GM21737 (cell line): ENCODE results near the gene IL22RA1.

ENCODE experiments used
- ATAC-seq: cut with Tn5 transposase; IDR thresholded peaks from one replicate; pipeline ENCODE4 v1.9.1; 2021; ENCODE audit warnings: mild to moderate bottlenecking, moderate library complexity; ENCODE audit not compliant: unreplicated experiment

Gene IL22RA1

GRCh38 chr1:24168245-24168644, 25.3 kb upstream of the IL22RA1 start:
- no peak for ATAC-seq

- no peak for ATAC-seq
These were observed 24.1 kb upstream of the IL22RA1 start for GRCh38 chr1:24167008-24167407.

DNA sequence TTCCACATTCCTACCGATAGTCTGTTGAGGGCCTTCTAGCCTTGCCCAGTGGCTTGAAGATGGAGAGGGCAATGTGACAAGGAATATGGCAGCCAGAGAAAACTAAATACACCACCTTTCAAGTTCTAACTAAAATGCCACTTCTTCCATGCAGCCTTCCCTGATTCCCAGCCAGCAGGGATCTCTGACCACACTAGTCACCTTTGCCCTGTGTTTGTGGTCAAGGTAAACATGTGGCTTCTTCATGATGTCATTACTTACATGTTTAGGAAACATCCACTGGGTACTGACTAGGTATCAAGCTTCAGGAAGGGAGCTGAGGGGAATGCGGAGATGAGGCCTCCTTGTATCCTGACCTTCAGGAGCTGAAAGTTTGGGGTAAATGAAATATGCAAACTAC, 22.6 kb upstream of the IL22RA1 start:
- ATAC-seq, result no peak

DNA sequence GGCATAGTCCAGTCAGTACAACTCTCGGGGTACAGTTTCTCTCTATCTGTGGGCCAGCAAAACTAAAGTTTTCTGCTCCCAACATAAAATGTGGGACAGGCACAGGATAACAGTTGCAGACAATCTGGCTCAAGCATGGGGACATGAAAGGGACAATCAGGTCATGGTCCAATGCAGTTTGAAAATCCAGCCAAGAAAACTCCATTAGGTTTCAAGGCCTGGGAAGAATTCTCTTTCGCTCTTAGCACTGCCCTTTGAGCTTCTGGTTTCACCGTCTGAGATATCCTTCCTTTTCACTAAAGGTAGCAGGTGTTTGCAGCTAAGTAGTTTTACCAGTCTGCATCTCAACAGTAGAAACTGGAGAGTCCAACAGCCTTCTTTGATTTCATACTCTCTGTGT, 21.1 kb upstream of the IL22RA1 start:
- no peak for ATAC-seq

- no peak for ATAC-seq
These were observed 19.3 kb upstream of the IL22RA1 start for GRCh38 chr1:24162201-24162600.

GRCh38 chr1:24161270-24161669, 18.3 kb upstream of the IL22RA1 start:
- no peak for ATAC-seq

- no peak for ATAC-seq
These were observed 16.4 kb upstream of the IL22RA1 start for GRCh38 chr1:24159366-24159765.

GRCh38 chr1:24157918-24158481, 15.1 kb upstream of the IL22RA1 start:
- ATAC-seq, result no peak

- ATAC-seq, result no peak
These were observed 13.8 kb upstream of the IL22RA1 start for GRCh38 chr1:24156542-24157260.

DNA sequence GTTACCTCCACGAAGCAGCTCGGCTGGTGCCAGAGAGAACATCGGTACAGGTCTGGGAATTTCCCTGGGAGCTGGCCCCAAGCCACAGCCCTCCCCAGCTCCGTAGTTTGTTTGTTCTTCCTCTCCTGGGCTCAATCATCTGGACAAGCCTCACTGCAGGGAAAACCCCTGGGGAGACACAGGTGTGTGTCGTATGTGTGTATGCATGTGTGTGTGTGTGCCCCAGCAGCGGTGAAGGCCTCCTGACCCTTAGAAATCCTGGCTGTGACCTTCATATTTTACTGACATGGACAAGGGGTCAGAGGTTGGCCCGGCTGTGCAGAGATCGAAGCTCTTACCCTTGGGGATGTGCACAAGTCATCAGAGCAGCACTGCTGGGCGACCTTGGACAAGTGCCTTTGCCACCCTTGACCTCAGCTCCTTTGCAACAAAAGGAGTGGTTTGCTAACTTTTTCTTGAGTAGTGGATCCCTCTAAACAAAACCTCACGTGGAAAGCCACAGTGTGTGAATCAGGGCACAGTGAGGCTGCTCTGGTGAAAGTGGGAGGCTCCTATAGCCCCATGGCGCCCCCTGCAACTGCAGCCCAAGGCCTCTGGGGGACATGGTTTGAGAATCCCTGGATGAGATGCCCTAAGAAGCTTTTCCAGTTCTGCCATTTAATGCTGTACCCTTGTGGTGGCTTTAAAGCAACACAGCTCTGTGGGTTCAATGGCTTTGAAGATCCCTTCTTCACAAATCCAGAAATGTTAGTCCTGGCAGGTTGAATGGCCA, 12.3 kb upstream of the IL22RA1 start:
- no peak for ATAC-seq

- ATAC-seq, result no peak
These were observed 11.3 kb upstream of the IL22RA1 start for GRCh38 chr1:24154215-24154614.

DNA sequence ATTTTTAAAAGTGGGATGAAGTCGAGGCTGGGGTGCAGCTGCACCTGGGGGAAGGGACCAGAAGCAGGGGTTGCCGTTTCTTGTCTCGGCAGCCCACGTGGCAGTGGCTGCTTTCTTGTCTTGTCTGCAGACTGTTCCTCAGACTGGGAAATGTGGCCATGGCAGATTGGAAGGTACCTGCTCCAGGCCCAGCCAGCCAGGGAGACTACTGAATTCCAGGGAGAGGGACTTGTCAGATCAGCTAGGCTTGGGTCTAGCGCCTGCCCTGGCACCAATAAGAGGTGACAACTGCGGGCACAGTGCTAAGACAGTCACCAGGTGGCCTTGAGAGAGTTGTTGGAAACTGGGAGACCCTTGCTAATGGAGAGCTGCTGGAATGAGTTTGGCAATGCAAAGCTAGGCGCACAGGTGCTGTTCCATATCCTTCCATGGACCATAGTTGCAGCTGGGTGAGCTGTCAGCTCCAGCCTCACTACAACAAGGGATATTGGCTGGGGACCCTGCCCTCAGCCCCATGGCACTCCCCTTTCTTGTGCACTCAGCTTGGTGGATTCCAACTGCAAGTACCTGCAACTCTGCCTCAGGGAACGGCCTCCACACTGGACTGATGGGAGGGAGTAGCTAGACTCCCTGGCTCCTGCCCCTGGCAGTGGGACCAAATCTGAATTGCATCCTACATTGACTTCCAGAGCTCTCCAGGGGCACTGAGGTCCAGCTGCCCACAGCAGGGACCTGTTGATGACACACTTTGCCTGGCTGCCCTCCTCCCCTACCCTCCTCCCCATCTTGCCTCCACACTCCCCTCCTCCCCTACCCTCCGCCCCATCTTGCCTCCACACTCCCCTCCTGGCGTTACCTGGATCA, 9.9 kb upstream of the IL22RA1 start:
- no peak for ATAC-seq

- ATAC-seq, result no peak
These were observed 8.2 kb upstream of the IL22RA1 start for GRCh38 chr1:24151175-24151533.

DNA sequence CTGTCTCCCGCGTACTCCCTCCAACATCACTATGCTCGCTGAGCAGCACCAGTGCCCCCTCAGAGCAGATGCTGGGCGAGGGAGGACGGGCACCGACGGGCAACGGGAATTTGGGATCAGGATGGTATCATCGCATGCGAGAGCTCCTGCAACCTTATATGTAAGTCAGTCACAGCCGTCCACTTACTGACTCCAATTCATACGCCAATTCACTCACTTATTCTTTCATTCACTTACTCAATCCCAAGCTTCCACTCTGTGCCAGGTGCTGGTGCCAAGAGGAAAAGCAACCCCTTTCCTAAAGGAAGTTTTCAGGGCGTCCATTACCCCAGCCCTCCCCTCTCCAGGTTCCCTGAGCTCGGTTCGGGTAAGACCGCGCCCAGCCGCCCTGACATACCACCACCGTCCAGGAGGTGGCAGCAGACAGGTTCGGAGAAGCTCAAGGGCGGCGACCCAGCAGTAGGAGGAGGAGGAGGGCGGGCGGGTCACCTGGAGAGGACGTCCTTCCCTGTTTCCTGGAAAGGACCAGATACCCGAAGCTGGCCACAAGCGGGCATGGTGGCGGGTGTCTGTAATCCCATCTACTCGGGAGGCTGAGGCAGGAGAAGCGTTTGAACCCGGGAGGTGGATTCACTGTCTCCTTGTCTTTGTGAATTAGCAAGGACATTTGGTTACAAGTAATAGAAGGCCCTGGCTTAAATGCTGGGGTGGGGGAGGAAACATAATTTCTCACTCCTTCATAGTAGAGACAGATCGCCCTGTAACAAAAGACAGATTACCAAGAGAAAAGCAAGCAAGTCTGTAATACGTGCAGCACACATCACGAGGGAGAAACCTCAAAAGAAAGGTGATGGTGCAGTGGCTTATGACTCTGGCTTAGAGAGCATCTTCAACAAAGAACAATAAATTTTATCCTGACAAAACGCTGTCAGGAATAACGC, 7.6 kb upstream of the IL22RA1 start:
- no peak for ATAC-seq

GRCh38 chr1:24149866-24150233, 6.9 kb upstream of the IL22RA1 start:
- no peak for ATAC-seq

DNA sequence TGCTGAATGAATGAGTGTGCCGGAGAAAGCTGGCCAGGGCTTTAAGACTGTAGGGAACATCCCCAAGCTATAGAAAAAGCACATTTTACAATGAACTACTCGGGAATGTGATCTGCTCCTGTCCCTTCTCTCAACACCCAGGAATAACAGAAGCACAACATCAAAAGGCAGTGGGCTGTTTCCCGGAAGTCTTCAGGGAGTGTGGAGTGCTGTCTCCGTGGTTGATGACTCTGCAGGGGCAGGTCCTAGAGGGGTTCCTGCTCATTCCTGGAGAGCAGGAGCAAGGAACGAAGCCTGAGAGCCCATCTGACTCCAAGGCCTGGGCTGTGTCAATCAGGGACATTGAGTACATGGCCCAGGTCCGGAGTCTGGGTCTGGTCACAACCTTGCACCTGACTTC, 4.9 kb upstream of the IL22RA1 start:
- ATAC-seq, result no peak

GRCh38 chr1:24147194-24147593, 4.3 kb upstream of the IL22RA1 start:
- ATAC-seq, result no peak

DNA sequence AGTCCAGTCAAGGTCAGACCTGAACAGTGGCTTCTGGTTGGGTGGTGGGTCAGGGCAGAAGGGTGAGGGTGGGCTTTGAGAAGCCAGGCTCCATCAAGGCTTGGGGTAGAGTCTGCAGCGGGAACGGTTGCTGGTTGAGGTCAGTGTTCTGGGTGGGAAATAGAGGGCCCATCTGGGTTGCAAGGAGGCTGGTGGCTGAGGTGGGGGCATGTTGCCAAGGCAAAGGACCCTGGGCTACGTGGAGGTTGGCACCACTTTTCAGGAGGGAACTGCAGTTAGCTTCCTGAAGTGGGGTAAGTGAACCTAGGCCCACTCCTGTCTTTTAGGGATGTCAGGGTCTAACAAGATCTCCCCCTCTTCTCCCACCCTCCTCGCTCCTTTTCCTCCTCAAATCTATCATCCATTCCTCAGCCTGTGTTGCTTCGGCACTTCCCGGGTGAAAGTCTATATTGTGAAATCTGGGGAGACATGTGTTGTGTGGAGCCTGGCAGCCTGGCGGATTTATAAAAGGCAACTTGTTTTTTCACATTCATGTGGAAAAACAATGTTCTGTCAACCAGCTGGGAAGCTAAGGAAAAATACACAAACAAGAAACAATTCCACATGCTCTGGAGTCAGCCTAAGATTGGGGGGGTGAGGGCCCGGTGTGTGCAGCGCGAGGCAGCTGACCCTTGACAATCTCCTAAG, 1.5 kb downstream of the IL22RA1 start:
- ATAC-seq, result no peak

- ATAC-seq, result no peak
These were observed 2.2 kb downstream of the IL22RA1 start for GRCh38 chr1:24140741-24141181.
